Gastroesophageal sphincter (tissue), 3 donors: ENCODE data around the gene CHCT1.

ENCODE experiments used
- EP300 ChIP-seq: sonication (generic); formaldehyde crosslinking; IDR thresholded peaks from one replicate; pipeline ENCODE4 v1.6.1; 2017; ENCODE audit warnings: antibody characterized with exemption, mild to moderate bottlenecking
- TF ChIP-seq, protein P1 (sequence below), 4 experiments: fragments of 200-600 bp in 2 of 4; fragments of 450-650 bp in 2 of 4; sonication (generic) in 1 of 4; IDR thresholded peaks; one replicate each; pipeline ENCODE4 v1.5.1; 2017 to 2019; ENCODE audit warnings: antibody characterized with exemption in 4 of 4, mild to moderate bottlenecking in 2 of 4, moderate library complexity in 2 of 4

DNA sequence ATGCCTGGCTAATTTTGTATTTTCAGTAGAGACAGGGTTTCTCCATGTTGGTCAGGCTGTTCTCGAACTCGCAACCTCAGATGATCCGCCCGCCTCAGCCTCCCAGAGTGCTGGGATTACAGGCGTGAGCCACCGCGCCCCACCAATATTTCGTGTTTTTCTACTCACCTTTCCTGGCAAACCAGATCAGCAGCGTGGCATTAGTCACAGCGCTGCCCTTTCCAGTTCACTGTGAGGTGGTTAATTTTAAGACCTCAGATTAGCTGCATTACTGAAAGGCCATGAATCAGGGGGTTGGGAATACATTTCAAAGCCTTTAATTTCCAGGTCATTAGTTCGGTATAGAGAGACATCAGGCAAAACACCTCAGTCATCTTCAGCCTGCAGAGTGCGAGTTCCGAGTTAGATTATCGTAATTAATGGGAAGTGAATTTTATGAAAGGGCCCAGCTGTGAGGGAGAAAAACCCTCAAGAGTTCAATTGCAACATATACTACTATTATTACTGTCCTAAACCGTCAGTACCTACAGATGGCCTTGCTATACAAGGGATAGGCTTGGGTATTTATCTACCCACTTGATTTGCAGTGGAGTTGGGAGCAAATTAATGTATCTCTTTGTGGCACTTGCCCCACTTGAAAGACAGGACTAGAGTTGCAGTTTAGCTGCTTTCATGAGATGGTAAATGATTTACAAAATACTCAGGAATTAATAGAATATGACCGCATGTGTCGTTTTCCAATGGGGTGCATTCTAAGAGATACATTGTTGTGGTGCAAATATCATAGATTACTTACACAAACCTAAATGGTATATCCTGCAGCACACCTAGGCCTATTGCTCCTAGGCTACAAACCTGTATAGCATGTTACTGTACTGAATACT is 28.2 kb upstream of the CHCT1 start:
- TF ChIP-seq EP300: no peak
- TF ChIP-seq, protein P1, sequence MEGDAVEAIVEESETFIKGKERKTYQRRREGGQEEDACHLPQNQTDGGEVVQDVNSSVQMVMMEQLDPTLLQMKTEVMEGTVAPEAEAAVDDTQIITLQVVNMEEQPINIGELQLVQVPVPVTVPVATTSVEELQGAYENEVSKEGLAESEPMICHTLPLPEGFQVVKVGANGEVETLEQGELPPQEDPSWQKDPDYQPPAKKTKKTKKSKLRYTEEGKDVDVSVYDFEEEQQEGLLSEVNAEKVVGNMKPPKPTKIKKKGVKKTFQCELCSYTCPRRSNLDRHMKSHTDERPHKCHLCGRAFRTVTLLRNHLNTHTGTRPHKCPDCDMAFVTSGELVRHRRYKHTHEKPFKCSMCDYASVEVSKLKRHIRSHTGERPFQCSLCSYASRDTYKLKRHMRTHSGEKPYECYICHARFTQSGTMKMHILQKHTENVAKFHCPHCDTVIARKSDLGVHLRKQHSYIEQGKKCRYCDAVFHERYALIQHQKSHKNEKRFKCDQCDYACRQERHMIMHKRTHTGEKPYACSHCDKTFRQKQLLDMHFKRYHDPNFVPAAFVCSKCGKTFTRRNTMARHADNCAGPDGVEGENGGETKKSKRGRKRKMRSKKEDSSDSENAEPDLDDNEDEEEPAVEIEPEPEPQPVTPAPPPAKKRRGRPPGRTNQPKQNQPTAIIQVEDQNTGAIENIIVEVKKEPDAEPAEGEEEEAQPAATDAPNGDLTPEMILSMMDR (IDR thresholded peaks at IDR 0.05): no peak
